Measurements from ENCODE around the gene HOXA4. TPM values are rescaled to one million over a fixed set of nuclear protein-coding genes. Genes with fewer than 3 reads are reported as not detected.

Gene HOXA4
- total and polyA plus RNA-seq, 2 of the 8 experiments (the other 6 are each of a cell fraction or from before 2014, with no cell fraction given): not detected

DNA sequence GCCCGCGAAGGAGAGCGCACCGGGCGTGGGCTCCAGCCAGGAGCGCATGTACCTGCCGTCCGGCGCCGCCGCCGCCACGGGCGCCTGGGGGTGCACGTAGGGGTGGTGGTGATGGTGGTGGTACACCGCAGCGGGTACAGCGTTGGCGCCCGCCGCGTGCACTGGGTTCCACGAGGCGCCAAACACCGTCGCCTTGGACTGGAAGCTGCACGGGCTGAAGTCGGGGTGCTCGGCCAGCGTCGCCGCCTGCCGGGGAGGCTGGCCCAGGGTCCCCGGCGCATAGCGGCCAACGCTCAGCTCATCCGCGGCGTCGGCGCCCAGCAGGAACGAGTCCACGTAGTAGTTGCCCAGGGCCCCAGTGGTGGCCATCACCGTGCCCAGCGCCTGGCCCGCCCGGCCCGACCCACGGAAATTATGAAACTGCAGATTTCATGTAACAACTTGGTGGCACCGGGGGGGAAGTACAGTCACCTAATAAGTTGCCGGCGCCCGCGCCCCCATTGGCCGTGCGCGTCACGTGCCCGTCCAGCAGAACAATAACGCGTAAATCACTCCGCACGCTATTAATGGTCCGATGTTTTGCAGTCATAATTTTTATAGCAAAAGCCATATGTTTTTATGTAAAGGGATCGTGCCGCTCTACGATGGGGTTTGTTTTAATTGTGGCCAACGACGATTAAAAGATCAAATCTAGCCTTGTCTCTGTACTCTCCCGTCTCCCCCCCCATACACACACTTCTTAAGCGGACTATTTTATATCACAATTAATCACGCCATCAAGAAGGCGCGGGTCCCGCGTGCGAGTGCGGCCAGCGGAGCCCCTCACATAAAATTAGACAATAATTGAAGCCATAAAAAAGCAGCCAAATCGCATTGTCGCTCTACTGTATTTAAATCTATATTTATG is 34.8 kb upstream of the HOXA4 start, which contains the start of gene HOXA9:
Gene HOXA9 (minus strand): TSS at position 449 of the 907 bp plus-strand sequence. CDS start 80 bp downstream, at position 369.
- Histone ChIP-seq H2BK12ac (ENCODE audit: low read depth, low read length) (peak within 1 kb of the TSS; percentile 27; the same call in 1 of the 2 replicates), H2BK15ac (ENCODE audit: low read length) (no peak within 1 kb of the TSS), H3K27ac (ENCODE audit: low read depth, low read length) (no peak within 1 kb of the TSS), H2BK120ac (replicated peaks; ENCODE audit: low read depth, low read length) (no peak within 1 kb of the TSS), H3K4me3 (ENCODE audit: extremely low read depth in 1 of 4, insufficient read depth in 2 of 4, low read depth in 3 of 4, low read length in 4 of 4) (peak within 1 kb of the TSS in 1 of 4 experiments; percentile 25; a peak in 2 of 8 replicates), H4K20me1 (replicated peaks in 1 of 2; ENCODE audit: control insufficient read depth in 1 of 2, insufficient read depth in 2 of 2, low read length in 2 of 2) (peaks cover 17 to 32% of the 10 kb centered on the region in 2 experiments), H3K23me2 (ENCODE audit: low read depth, low read length) (no peaks in the 10 kb centered on the region), H3K23ac (ENCODE audit: insufficient read length) (no peak within 1 kb of the TSS), H3K4ac (replicated peaks; ENCODE audit: insufficient read length, low read depth, low read length) (no peak within 1 kb of the TSS), H2BK20ac (ENCODE audit: low read length) (no peak within 1 kb of the TSS), H3K14ac (ENCODE audit: insufficient read length) (no peak within 1 kb of the TSS), H2BK5ac (ENCODE audit: low read depth, low read length) (no peak within 1 kb of the TSS), H4K5ac (ENCODE audit: insufficient read length, low read depth, low read length) (no peak within 1 kb of the TSS), H3K79me2 (ENCODE audit: control insufficient read depth in 1 of 2, insufficient read depth in 2 of 2, low read length in 2 of 2) (no peaks in the 10 kb centered on the region), H3K9me3 (ENCODE audit: insufficient read depth in 2 of 2, low read depth in 1 of 2, low read length in 1 of 2) (peaks cover 0 to 6% of the 10 kb centered on the region in 2 experiments; a peak in 1 of 4 replicates), H3K4me1 (replicated peaks in 1 of 4; ENCODE audit: control insufficient read depth in 3 of 4, insufficient read depth in 4 of 4, low read length in 3 of 4) (no peaks in the 10 kb centered on the region; a peak in 4 of 7 replicates), H3K18ac (ENCODE audit: extremely low read depth, low read length) (no peak within 1 kb of the TSS), H4K8ac (ENCODE audit: extremely low read depth, insufficient read depth, low read length) (no peak within 1 kb of the TSS), H3K56ac (replicated peaks; ENCODE audit: insufficient read length, low read depth, low read length) (no peak within 1 kb of the TSS), H3K36me3 (ENCODE audit: control insufficient read depth in 2 of 4, insufficient read depth in 4 of 4, low read length in 3 of 4) (peaks cover 0 to 15% (median 0%) of the 10 kb centered on the region in 4 experiments; a peak in 1 of 8 replicates), H2AK5ac (ENCODE audit: low read depth, low read length) (no peak within 1 kb of the TSS), H3K4me2 (ENCODE audit: insufficient read depth in 1 of 2, low read depth in 2 of 2, low read length in 2 of 2) (peak within 1 kb of the TSS; percentile 8 to 47; a peak in 3 of 4 replicates), H3K27me3 (replicated peaks in 1 of 4; ENCODE audit: control insufficient read depth in 3 of 4, extremely low read depth in 1 of 4, insufficient read depth in 3 of 4, low read length in 3 of 4) (peaks cover 98 to 100% (median 99%) of the 10 kb centered on the region in 4 experiments), H3K79me1 (ENCODE audit: low read depth, low read length) (no peaks in the 10 kb centered on the region), H2AFZ (ENCODE audit: low read length) (no peak within 1 kb of the TSS), H4K91ac (replicated peaks; ENCODE audit: insufficient read length, low read length) (no peak within 1 kb of the TSS), H3K9ac (replicated peaks in 1 of 4; ENCODE audit: extremely low read depth in 1 of 4, low read depth in 3 of 4, low read length in 3 of 4) (no peak within 1 kb of the TSS)
- no peak for FAIRE-seq
- no peak for DNase-seq (ENCODE audit: low read depth in 1 of 2, low spot score in 2 of 2)
- WGBS, 2 experiments (ENCODE audit: extremely low coverage in 1 of 2, insufficient coverage in 1 of 2, insufficient read length in 1 of 2, insufficient replicate concordance in 2 of 2, low coverage in 1 of 2, low lambda C conversion rate in 2 of 2, missing lambda C conversion rate in 1 of 2): 25% methylated on average over 68 of the region's 82 CpGs; no CpG with 5 or more reads in 1 of the 2 experiments
- CTCF ChIA-PET (ENCODE audit: partially characterized antibody): interaction anchor here (0.9 to 5.2 kb wide), 8 partner anchors 8 to 34 kb away, joined by 3 to 29 read pairs (median 6); partner anchors contain the start of genes HOXA3, HOXA4 and HOXA5
- POLR2A ChIA-PET (ENCODE audit: partially characterized antibody): interaction anchor here (1.5 kb wide), 1 partner anchor 8 kb away, joined by 4 read pairs; the partner anchor contains the start of gene HOXA7
- TF ChIP-seq TCF12 (IDR thresholded peaks at IDR 0.05; ENCODE audit: low read depth, low read length) (no peak), USF2 (IDR thresholded peaks at IDR 0.05; ENCODE audit: low read length) (peak; percentile 80), GABPA (IDR thresholded peaks at IDR 0.05; ENCODE audit: borderline replicate concordance, insufficient read depth, low read length) (0 out of 2 replicates have a peak, but pooled peaks have one; percentile 37), CBX8 (IDR thresholded peaks at IDR 0.05; ENCODE audit: borderline replicate concordance, low read depth, low read length) (peak; percentile 27; the same call in 1 of the 2 replicates), POLR2AphosphoS5 (IDR thresholded peaks at IDR 0.05; ENCODE audit: low read depth, low read length) (no peak), HDAC2 (IDR thresholded peaks at IDR 0.05; ENCODE audit: borderline replicate concordance in 1 of 2, low read depth in 2 of 2, low read length in 2 of 2) (no peak), SUZ12 (IDR thresholded peaks at IDR 0.05; ENCODE audit: low read length) (peak; percentile 89)
- TF ChIP-seq, protein P1, sequence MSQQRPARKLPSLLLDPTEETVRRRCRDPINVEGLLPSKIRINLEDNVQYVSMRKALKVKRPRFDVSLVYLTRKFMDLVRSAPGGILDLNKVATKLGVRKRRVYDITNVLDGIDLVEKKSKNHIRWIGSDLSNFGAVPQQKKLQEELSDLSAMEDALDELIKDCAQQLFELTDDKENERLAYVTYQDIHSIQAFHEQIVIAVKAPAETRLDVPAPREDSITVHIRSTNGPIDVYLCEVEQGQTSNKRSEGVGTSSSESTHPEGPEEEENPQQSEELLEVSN (IDR thresholded peaks at IDR 0.05): peak; percentile 59
